Activated T-cell treated with anti-CD3 and anti-CD28 coated beads for 48 hours (primary cell): ENCODE data around the gene CLEC4C.

Experiments
- DNase-seq: peaks from one replicate; pipeline ENCODE4 v3.0.0-alpha.2; 2020; ENCODE audit warnings: low read depth

The CLEC4C gene

DNA sequence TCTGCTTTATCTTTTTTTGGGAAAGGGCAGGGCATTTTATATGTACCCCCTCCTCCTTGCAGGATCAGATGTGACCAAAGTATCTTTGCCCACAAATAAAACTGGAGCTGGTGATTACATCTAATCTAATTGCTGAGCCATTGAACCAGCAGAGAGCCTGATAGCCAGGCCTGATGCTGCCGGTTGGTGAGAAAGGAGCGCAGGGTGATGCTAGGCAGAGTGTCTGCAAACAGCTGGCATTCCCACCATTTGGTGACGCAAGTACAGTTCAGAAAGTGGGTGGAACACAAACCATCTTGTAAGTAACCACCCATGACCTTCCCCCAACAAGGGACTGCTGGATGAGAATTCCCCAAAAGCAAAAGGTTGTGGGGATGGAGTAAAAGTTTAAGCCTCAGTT, 23.2 kb downstream of the CLEC4C start:
- DNase-seq, result no peak

DNA sequence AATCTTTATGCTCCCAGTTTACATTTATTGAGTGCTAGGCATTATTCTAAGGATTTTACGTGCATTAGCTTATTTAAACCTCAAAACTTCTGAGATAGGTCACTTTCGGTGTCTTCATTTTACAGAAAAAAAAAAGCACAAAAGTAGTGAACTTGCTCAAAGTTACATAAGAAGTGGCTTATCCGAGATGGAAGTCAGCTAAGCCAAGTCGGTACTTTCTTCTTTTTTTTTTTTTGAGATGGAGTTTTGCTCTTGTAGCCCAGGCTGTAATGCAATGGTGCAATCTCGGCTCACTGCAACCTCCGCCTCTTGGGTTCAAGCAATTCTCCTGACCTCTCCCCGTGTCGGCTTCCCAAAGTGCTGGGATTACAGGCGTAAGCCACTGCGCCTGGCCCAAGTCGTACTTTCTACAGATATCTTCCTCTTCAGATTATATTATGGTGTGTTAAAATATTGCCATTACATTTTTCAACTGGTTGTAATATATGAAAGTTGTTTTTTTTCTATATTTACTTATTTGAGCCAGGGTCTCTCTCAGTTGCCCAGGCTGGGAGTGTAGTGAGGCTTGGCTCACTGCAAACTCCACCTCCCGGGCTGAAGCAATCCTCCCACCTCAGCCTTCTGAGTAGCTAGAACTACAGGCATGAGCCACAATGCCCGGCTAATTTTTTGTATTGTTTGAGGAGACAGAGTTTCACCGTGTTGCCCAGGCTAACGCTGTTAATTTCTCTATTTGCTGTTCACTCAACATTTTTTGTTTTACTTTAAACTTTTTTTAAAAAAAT, 27.0 kb downstream of the CLEC4C start:
- no peak for DNase-seq

DNA sequence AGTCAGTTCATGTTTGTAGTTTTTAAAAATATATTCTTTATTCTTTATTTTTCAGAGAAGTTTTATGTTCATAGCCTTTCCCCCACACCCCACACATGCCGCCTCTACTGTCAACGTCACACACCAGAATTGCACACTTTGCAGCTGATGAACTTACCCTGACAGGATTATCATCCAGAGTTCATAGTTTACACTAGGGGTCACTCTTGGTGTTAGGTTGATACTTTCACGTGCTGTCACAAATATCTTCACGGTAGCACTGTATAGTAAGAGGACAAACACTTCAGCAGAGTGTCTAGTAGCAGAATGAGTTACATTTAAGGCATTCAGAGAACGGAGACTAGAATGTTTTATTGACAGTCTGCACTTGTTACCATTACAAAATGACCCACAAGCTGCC, 30.8 kb downstream of the CLEC4C start:
- no peak for DNase-seq

DNA sequence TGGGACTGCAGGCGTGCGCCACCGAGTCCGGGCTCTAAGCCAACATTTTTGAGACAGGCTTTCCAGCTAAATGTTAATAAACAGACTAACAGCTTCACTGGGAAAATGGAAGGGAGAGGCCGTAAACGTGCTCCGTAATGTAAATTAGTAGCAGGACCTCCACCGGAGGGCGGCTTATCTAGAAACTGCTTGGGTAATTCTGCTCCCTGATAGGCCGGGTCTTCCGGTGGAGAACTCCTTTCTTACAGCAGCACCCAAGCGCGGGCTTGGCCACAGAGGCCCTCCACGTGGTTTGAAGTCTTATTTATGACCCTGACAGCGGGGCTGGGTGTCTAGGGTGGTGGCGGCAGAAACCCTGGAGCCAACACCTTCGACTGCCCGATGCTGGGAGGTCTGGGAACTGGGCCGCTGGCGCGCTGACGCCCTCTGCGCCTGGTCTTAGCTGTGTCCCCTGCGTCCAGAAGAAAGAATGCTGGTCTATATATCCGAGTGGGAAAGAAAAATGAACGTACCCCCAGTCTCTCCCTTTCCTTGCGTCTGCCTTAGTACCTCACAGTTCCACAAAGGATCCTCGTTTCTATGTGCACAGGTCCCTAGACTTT, 34.2 kb downstream of the CLEC4C start:
- no peak for DNase-seq

DNA sequence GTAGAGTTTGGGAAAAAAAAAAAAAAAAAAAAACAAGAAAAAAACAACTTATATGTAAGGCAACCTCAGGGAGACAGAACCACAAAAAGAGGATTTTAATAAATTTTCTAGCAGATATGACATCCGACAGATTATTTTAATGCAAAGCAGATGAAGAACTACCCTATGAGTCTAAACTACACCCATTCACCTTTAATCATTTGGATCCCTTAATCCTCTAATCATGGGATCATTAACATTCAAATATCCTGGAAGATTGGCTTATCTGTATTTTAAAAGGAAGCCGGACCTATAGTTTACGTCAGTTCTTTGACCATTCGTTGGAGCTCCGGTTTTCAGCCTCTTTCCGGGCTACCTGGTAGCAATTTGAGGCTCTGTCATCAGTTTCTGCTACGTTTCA, 36.0 kb downstream of the CLEC4C start, which contains the start of gene DPPA3:
TSS of gene DPPA3 (plus strand) at position 301 of the 400 bp plus-strand sequence. CDS start 138 bp downstream, outside the sequence.
- DNase-seq, result no peak

DNA sequence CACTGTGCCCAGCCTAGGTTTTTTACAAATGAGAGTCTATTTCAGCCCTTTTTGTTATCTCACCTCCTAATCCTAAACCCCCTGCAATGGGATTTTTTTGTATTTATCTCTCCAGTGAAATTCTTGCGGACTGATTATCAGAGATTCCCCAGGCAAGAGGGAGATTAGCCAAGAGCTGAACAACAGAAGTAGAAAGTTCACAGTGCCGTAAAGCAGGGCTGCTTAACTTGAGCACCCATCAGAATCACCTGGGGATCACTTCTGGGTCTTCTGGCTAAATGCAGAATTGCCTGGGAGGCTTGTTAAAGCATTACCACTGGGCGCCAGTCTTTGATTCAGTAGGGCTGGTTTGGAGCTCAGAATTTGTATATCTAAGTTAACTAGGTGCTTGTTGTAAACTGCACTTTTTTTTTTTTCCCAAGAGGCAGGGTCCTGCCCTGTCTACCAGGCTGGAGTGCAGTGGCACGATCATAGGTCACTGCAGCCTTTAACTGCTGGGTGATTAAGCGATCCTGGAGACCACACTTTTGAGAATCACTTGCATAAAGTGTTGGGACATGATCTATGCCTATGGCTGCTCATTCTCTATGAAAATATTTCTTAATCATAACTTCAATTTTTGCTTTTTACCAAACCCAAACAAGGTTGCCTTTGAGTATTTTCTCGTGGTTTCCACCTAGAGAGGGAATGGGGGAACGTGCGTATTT, 37.1 kb downstream of the CLEC4C start:
- DNase-seq, result no peak

DNA sequence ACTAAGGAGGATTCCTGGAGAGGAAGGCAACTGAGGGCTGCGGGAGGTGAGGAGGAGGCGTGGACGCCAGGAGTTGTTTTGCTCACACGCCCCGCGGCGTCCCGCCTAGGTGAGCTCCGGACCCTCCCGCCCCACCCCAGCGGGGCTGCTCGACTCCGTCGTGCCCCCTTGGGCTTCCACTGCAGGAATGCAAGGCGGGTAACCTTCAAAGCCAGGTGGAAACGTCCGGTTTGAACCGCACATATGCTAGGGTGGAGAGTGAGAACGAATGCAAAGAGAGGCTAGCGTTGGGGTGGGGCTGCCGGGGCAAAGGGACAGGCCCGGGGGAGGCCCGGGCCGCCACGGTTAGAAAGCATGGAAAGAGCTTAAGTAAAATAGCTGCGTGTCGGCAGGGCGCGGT, 41.3 kb downstream of the CLEC4C start:
- DNase-seq, result no peak

DNA sequence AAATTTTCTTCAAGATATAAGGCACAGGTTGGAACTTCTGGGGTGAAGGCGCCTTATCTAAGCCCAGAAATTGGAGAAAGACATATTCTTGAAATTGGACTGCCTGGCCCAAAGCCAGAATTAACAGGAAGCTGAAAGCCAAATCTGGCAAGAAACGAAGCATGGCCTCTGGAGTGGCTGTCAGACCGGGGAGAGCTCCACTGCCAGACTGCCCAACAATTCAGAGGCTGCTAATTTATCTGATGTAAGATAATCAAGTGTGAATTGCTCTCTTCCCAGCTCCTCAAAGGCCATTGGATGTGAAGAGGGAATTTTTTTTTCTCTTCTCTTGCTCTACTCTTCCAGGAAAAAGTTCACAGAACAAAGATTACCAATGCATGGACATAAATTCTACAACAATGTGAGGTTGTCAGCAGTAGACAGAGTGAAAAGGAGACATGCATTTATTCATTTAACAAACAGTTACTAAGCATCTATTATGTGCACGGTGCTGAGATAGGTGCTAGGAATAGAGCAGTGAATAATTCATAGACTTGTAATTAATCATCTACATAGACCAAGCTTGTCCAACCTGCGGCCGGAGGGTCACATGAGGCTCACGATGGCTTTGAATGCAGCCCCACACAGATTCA, 51.5 kb downstream of the CLEC4C start, which contains the start of gene GDF3:
TSS of gene GDF3 (minus strand) at position 210 of the 632 bp plus-strand sequence. CDS start at position 163, 47 bp downstream.
- DNase-seq, result no peak

DNA sequence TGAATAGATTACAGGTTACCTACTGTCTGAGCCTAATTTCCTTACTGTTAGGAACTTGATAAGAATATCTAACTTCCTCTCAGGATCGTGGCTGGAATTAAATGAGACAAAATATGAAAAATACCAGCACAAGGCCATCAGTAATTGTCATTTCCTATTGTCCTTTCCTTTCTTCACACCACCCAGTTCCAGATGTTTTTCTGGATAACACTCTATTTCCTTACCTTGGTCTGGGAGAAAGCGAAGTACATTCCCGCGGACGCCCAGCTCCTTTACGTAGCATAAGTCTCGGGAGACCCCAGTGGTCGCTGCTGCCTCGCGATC, 52.0 kb downstream of the CLEC4C start:
- no peak for DNase-seq

DNA sequence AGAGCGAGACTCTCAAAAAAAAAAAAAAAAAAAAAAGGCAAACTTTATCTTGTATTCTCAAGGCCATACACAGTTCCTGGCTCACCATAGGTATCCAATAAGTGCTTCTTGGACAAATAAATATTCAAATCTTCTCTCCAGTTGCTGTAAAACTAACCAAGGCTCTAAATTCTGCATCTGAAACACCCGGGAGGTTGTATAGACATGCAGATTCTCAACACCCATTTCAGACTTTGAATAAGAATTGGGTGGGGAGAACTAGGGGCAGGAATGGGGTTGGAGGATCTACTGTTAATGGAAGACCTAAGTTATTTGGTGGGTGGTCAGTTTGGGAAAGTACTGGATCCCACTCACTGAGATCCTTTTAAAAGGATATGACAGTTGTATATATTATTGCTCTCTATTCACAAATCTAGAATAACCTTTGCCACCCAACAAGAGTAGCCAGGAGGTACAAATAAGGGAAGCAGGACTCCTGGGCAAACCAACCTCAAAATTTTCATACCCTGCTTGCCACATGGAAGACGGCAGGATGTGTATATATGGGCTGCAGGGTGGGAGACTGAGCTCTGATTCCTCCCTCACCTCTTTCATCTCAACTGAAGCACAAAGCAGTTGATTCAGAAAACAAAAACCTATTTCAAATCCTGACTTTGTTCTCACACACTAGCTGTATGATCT, 52.5 kb downstream of the CLEC4C start:
- no peak for DNase-seq

DNA sequence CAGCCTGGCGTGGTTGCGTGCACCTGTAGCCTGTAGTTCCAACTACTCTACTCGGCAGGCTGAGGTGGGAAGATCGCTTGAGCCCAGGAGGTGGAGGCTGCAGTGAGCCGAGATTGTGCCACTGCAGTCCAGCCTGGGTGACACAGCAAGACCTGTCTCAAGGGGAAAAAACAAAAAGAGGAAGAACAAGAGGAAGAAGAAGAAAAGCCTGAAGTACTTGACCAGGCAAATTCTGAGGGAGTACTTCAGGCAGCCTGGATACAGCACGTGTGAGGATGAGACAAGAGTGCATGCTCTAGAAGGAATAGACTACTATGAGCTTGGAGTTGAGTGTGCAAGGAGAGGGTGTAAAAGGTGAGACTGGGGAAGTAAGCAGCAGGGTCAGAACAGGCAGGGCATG, 53.4 kb downstream of the CLEC4C start:
- no peak for DNase-seq

DNA sequence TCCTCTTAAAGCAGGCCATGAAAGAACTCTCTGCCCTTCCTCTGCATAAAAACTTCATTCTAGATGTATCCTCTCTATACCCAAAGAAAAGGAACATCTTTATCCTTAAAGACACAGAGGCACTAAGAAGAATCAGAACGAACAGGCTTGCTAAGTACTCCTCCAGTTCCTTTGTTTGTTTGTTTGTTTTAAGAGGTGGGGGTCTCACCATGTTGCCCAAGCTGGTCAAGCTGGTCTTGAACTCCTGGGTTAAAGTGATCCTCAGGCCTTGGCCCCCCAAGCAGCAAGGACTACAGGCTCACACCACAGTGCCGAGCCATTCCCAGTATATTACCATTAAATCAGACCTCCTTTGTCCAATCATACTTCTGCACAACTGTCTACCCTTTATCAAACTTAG, 65.6 kb downstream of the CLEC4C start:
- no peak for DNase-seq
